Tibial artery (tissue), 4 donors: ENCODE data around the gene TSACC.

ENCODE experiments used
- DNase-seq, 2 donors: peaks; one replicate each; pipeline ENCODE4 v3.0.0-alpha.2; 2019
- H3K27ac ChIP-seq, 2 donors: fragments of 200-600 bp; sonication (generic) in 1 of 2; 1 replicate in 1 of 2; 2 replicates in 1 of 2; pipeline ENCODE4 v1.5.1; 2018 to 2019; ENCODE audit warnings: mild to moderate bottlenecking in 1 of 2
- H3K27me3 ChIP-seq, 2 donors: fragments of 200-600 bp; sonication (generic) in 1 of 2; one replicate each; pipeline versions ENCODE4 v1.5.1 to v1.6.0; 2016 to 2019
- H3K36me3 ChIP-seq, 3 donors: fragments of 200-600 bp; sonication (generic) in 2 of 3; one replicate each; pipeline ENCODE4 v1.5.1; 2016 to 2019; ENCODE audit warnings: mild to moderate bottlenecking in 2 of 3
- H3K4me1 ChIP-seq, 4 donors: fragments of 200-600 bp; sonication (generic) in 2 of 4; 1 replicate in 3 of 4; 2 replicates in 1 of 4; pipeline ENCODE4 v1.5.1; 2016 to 2019
- H3K4me3 ChIP-seq, 2 donors: fragments of 200-600 bp; sonication (generic) in 1 of 2; 1 replicate in 1 of 2; 2 replicates in 1 of 2; pipeline ENCODE4 v1.5.1; 2018 to 2019; ENCODE audit warnings: mild to moderate bottlenecking in 2 of 2
- H3K9me3 ChIP-seq, 3 donors: fragments of 200-600 bp; sonication (generic) in 1 of 3; one replicate each; pipeline ENCODE4 v1.5.1; 2016 to 2019
- CTCF ChIP-seq, 2 experiments: fragments of 200-600 bp in 1 of 2; fragments of 450-650 bp in 1 of 2; IDR thresholded peaks; one replicate each; pipeline ENCODE4 v1.5.1; 2017 to 2019; ENCODE audit warnings: antibody characterized with exemption in 2 of 2, mild to moderate bottlenecking in 1 of 2, moderate library complexity in 1 of 2
- intact Hi-C: fragments of 100-400 bp; cut with DNase I; formaldehyde crosslinking; loops from one replicate; pipeline ENCODE4 v1.15.0; 2023; ENCODE audit warnings: low total_unique reads

The TSACC gene

GRCh38 chr1:156384658-156385057 lies 46.3 kb downstream of the TSACC start:
- H3K9me3 ChIP-seq, result no peaks in the 10 kb centered on the region
- DNase-seq, result no peak
- TF ChIP-seq CTCF (IDR thresholded peaks at IDR 0.05), result no peak
- peaks cover 0 to 9% (median 0%) of the 10 kb centered on the region in 4 donors for H3K4me1 ChIP-seq
- H3K36me3 ChIP-seq, result no peaks in the 10 kb centered on the region
- H3K4me3 ChIP-seq, result no peak overlapping the region
- intact Hi-C loops, result loop anchor here (2.0 to 5.0 kb wide), 3 partner anchors 60 to 273 kb away; no protein-coding TSS in a partner anchor
- peaks cover 0 to 43% of the 10 kb centered on the region in 2 donors for H3K27me3 ChIP-seq
- no peak overlapping the region for H3K27ac ChIP-seq

GRCh38 chr1:156385534-156386031 lies 47.3 kb downstream of the TSACC start:
- peak in 1 of 2 donors; percentile 57 for DNase-seq
- TF ChIP-seq CTCF (IDR thresholded peaks at IDR 0.05), result peak; percentile 86 to 93
- intact Hi-C loops, result loop anchor here (2.0 to 5.0 kb wide), 3 partner anchors 59 to 272 kb away; no protein-coding TSS in a partner anchor

GRCh38 chr1:156386134-156386901 lies 48.0 kb downstream of the TSACC start:
- no peak for DNase-seq
- H3K4me1 ChIP-seq, result peaks cover 0 to 9% (median 0%) of the 10 kb centered on the region in 4 donors
- intact Hi-C loops, result loop anchor here (5.0 kb wide), 2 partner anchors 221 to 271 kb away; no protein-coding TSS in a partner anchor

More at GRCh38 chr1:156385534-156386031, 47.3 kb downstream of the TSACC start:
- Histone ChIP-seq H3K4me3 (no peak overlapping the region), H3K27me3 (peaks cover 0 to 52% of the 10 kb centered on the region in 2 donors), H3K4me1 (peaks cover 0 to 9% (median 0%) of the 10 kb centered on the region in 4 donors), H3K36me3 (no peaks in the 10 kb centered on the region), H3K9me3 (no peaks in the 10 kb centered on the region), H3K27ac (no peak overlapping the region)

GRCh38 chr1:156386949-156387869 lies 48.9 kb downstream of the TSACC start:
- Histone ChIP-seq H3K27ac (no peak overlapping the region), H3K9me3 (no peaks in the 10 kb centered on the region), H3K36me3 (no peaks in the 10 kb centered on the region), H3K4me3 (no peak overlapping the region), H3K4me1 (peaks cover 0 to 9% (median 0%) of the 10 kb centered on the region in 4 donors), H3K27me3 (peaks cover 0 to 67% of the 10 kb centered on the region in 2 donors)
- no peak for TF ChIP-seq CTCF (IDR thresholded peaks at IDR 0.05)
- intact Hi-C loops, result loop anchor here (5.0 kb wide), 2 partner anchors 220 to 270 kb away; no protein-coding TSS in a partner anchor
- no peak for DNase-seq

More at GRCh38 chr1:156386134-156386901, 48.0 kb downstream of the TSACC start:
- no peak for TF ChIP-seq CTCF (IDR thresholded peaks at IDR 0.05)
- H3K27me3 ChIP-seq, result peaks cover 0 to 60% of the 10 kb centered on the region in 2 donors
- H3K36me3 ChIP-seq, result no peaks in the 10 kb centered on the region
- H3K9me3 ChIP-seq, result no peaks in the 10 kb centered on the region
- no peak overlapping the region for H3K4me3 ChIP-seq
- H3K27ac ChIP-seq, result no peak overlapping the region

- Histone ChIP-seq H3K4me3 (no peak overlapping the region), H3K4me1 (peaks cover 0 to 9% (median 0%) of the 10 kb centered on the region in 4 donors), H3K27me3 (peaks cover 0 to 72% of the 10 kb centered on the region in 2 donors), H3K27ac (no peak overlapping the region), H3K36me3 (no peaks in the 10 kb centered on the region), H3K9me3 (no peaks in the 10 kb centered on the region)
- no peak for DNase-seq
- TF ChIP-seq CTCF (IDR thresholded peaks at IDR 0.05), result no peak
- intact Hi-C loops, result loop anchor here (5.0 kb wide), 2 partner anchors 219 to 269 kb away; no protein-coding TSS in a partner anchor
These were observed 49.5 kb downstream of the TSACC start for GRCh38 chr1:156387870-156388173.
